ENCODE results near the gene RELL1.

DNA sequence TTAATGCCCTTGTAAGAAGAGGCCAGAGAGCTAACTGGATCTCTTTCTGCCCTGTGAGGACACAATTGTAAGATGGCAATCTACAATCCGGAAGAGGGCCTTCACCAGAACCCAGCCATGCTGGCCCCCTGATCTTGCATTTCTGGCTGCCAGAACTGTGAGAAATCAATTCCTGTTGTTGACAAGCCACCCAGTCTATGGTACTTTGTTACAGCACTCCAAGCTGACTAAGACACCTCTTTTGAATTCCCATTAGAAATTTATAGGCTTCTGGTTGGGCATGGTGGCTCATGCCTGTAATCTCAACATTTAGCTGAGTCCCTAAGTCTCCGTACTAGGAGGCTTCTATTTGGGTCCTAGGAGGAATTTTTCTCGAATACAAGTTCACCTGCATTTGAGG, 48.8 kb upstream of the RELL1 start:
- no peak for TF ChIP-seq POLR2A (IDR thresholded peaks at IDR 0.05; ENCODE audit: low read length)
- TF ChIP-seq GATA1 (IDR thresholded peaks at IDR 0.05; ENCODE audit: low read depth, low read length), result no peak

Data from erythroblast (primary cell).